A673 (cell line): ENCODE measurements around the gene GAR1.

ENCODE experiments used
- EZH2 ChIP-seq: fragments of 200-600 bp; sonication (generic); IDR thresholded peaks from 2 replicates; pipeline ENCODE4 v1.6.1; 2017; ENCODE audit warnings: borderline replicate concordance, low read depth, mild to moderate bottlenecking, mixed read lengths, antibody characterized with exemption, low read length; ENCODE audit not compliant: poor library complexity, severe bottlenecking
- TF ChIP-seq, protein P1 (sequence below): fragments of 300-800, 200-600 bp; sonication (generic); conservative IDR thresholded peaks from 2 replicates; pipeline ENCODE4 v1.5.1; 2017; ENCODE audit warnings: low read depth, mild to moderate bottlenecking, antibody characterized with exemption, low read length, moderate library complexity, mixed read lengths

GRCh38 chr4:109815151-109816081, at the start of gene GAR1:
- TF ChIP-seq, protein P1, sequence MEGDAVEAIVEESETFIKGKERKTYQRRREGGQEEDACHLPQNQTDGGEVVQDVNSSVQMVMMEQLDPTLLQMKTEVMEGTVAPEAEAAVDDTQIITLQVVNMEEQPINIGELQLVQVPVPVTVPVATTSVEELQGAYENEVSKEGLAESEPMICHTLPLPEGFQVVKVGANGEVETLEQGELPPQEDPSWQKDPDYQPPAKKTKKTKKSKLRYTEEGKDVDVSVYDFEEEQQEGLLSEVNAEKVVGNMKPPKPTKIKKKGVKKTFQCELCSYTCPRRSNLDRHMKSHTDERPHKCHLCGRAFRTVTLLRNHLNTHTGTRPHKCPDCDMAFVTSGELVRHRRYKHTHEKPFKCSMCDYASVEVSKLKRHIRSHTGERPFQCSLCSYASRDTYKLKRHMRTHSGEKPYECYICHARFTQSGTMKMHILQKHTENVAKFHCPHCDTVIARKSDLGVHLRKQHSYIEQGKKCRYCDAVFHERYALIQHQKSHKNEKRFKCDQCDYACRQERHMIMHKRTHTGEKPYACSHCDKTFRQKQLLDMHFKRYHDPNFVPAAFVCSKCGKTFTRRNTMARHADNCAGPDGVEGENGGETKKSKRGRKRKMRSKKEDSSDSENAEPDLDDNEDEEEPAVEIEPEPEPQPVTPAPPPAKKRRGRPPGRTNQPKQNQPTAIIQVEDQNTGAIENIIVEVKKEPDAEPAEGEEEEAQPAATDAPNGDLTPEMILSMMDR = no peak
- TF ChIP-seq EZH2 = no peak
